Ramos (cell line): Measurements from ENCODE around the gene FGF14.

Source experiments
- in situ Hi-C: fragments of 300-500 bp; cut with MboI; formaldehyde crosslinking; loops from one replicate; pipeline ENCODE4 v1.14.3; 2022; ENCODE audit warnings: low sequenced_read_pairs; ENCODE audit not compliant: unreplicated experiment

Gene FGF14

GRCh38 chr13:102311901-102312300 is 89.9 kb downstream of the FGF14 start:
- in situ Hi-C loops, result no loop called here

- in situ Hi-C loops, result no loop called here
Measured at GRCh38 chr13:102311419-102311796, 90.4 kb downstream of the FGF14 start.

- in situ Hi-C loops, result no loop called here
Measured at GRCh38 chr13:102310691-102311418, 91.0 kb downstream of the FGF14 start.

GRCh38 chr13:102309110-102309509 is 92.7 kb downstream of the FGF14 start:
- in situ Hi-C loops, result no loop called here

DNA sequence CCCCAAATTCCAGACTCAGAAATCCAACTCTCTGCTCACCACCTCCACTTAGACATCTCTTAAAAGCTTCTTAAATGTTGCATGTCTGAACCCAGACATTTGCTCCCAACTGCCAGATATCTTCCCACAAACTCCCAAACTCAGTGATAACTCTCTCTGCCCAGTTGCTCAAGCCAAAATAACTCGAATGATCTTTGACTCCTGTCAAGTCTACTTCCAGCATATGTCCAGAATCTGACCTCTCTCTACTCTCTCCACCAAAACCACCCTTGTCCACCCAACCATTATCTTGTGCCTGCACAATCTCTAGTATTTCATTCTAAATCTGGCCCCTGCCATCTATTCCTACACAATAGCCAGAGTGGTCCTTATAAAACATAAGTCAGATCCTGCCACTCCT is 99.3 kb downstream of the FGF14 start:
- in situ Hi-C loops, result no loop called here

GRCh38 chr13:102300379-102300778 is 101.5 kb downstream of the FGF14 start:
- in situ Hi-C loops, result no loop called here

GRCh38 chr13:102299366-102299765 is 102.5 kb downstream of the FGF14 start:
- in situ Hi-C loops, result no loop called here

GRCh38 chr13:102298051-102298450 is 103.8 kb downstream of the FGF14 start:
- in situ Hi-C loops, result no loop called here

DNA sequence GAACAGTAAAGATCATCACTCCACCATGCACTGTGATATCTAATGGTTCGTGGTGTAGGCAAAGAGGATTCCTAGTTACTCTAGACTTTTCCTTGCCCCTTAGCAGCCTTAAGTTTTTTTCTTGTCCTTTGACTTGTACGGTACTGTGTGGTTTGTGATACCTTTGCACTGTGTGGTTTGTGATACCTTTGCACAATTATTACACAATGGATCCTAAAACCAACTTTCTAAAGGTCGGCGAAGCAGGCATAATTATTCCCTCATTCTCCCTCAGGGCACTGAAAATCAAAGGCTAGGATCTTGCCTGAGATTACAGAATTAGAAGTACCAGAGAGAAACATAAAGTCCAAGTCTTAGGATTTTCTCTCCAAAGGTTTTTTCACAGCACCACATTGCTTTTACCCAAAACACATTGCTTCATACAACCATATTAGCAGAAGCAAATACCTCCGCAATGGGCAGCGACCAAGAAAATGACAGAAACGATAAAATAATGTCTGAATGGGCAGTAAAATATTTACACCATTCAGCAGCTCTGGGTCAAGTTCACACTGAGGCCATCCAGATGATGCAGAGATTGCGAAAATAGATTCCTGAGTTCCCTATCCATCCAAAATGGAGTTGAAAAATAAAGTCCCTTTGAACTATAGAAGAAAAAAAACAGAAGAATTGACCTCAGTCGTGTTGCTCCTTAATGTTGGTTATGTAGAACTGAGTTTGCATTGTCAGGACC is 106.4 kb downstream of the FGF14 start:
- in situ Hi-C loops, result no loop called here

DNA sequence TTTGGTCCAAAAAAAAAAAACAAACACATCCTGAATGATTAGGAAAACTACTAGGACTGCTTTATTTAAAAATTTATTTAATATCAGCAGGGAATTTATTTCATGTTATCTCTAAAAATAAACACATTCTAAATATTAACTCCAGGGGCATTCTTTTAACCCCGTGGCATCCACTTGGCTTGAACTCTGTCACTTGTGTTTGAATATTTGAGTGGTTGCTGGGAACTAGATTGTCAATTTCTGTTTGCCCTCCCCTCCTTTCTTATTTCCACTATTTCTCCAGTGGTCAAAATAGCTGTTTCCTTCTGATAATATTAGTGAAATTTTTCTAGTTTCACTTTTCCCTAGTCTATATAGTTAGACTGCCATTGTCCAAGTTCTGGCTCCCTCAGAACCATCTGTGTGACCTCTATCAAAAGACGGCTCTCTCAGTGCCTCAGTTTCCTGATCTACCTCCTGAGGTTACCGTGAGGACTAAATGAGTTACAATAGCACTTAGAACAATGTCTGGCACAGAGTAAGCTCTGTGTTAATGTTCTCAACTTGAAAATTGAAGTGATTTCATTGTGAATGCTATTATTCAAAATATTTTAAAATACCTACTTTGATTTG is 107.3 kb downstream of the FGF14 start:
- in situ Hi-C loops, result no loop called here

- in situ Hi-C loops, result no loop called here
Measured at GRCh38 chr13:102293723-102294122, 108.1 kb downstream of the FGF14 start.

DNA sequence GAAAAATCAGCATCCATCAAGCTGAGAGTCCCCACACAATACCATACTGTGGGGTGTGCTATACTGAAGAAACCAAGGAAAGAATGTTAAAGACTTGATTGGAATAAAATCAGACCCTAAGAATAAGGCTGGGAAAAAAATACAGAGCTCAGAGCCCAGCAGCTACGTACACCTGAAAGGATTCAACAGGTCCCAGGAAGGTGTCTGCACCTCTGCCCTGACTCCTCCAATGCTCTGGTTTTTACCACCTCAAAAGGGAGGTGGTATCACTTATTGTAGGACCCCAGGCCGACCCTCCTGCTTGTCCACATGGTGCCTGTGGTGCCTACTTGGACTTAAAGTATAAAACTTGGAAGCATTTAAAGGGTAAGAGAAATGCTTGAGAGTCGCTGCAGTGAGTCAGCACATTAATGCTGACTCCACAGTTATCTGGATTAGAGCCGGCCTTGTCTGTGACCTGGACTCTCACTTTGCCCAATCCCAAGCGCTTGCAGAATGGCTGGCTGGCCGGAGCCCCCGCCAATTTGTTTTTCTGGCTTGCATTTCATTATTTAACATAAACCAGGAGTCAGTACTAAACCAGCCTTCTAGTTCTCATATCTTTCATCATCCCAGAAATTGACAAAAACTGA is 110.1 kb downstream of the FGF14 start:
- in situ Hi-C loops, result no loop called here

GRCh38 chr13:102289606-102290005 is 112.2 kb downstream of the FGF14 start:
- in situ Hi-C loops, result no loop called here

GRCh38 chr13:102286326-102286725 is 115.5 kb downstream of the FGF14 start:
- in situ Hi-C loops, result no loop called here

- in situ Hi-C loops, result no loop called here
Measured at GRCh38 chr13:102280366-102280765, 121.5 kb downstream of the FGF14 start.

DNA sequence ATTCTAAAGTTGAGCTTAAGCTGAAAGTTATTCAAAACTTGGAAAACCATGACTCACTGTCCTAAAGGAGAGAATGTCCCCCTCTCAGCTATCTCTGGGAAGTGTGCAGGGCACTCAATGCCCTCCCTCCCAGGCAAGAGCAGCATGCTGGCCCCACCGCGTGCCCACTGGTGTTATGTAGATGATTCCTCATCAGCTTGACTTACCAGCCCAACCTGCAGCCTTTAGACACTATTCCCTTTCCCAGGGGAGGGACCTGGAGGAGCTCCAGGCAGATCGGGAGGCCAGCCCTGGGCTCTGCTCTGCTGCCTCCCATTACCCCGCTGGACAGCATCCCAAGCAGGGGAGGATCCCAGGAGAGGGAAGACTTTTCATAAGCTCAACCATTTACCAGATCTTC is 124.6 kb downstream of the FGF14 start:
- in situ Hi-C loops, result no loop called here

- in situ Hi-C loops, result no loop called here
Measured at GRCh38 chr13:102276404-102276803, 125.4 kb downstream of the FGF14 start.

DNA sequence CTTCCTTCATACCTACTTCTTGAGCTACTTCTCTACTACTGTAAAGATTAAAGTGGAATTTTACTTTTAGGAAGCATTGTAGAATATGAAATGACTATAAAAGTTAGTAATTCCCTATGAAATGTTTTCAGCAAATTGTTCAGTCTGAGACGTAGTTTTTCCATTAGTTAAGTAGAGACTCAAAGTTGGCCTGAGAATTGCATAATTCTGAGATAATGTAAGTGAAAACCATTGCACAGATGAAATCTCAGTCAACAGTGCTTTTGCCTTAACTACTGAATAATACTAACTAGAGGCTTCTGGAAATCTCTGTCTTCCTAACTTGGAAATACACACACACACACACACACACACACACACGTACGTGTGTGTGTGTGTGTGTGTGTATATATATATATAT is 125.9 kb downstream of the FGF14 start:
- in situ Hi-C loops, result no loop called here

GRCh38 chr13:102273111-102273510 is 128.7 kb downstream of the FGF14 start:
- in situ Hi-C loops, result no loop called here

DNA sequence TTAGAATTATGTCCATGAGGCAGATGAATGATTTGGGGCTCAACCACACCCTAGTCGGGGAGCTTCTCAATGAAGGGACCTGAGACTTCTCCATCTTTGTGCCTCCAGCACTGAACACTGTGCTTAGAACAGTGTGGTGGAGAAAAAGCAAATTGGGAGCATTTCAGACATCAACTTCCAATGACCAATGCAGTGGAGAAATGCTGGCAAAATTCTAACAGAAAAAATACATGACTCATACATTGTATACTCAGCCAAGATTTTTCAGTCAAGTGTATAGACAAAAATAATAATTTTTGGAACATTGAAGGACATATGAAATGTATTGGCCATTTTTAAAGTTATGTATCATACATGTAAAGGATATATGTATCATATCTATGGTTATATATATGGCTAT is 134.7 kb downstream of the FGF14 start:
- in situ Hi-C loops, result no loop called here

DNA sequence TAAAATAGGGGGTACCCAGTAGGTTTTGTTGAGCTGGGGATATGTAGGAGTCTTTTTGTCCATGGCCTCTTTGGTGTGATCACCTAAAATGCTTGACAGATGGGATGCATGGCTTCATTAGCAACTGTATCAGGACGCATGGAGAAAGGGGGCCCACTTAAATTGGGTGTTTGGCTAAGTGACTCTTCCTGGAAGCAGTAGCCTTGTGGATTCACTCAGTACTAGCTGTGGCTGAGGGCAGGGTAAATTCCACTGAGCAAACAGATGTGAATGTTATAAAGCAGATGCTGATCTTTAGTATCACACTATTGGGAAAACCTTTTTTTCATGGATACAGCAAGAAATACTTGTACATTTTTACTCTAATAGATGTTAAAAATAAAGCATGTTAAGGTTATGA is 140.0 kb downstream of the FGF14 start:
- in situ Hi-C loops, result no loop called here
